ENCODE results near the gene FTL. TPM values are rescaled to one million over a fixed set of nuclear protein-coding genes. Genes with fewer than 3 reads are reported as not detected.
"Not testable (repeated sequence)": the region's sequence is repeated elsewhere in the genome, so short reads cannot be mapped to it uniquely, and the experiment has no call there.

Gene FTL
- total and polyA plus RNA-seq, 4 donors, result 830 to 1,568 (median 1,226) TPM

GRCh38 chr19:48925240-48925843 is 39.8 kb upstream of the FTL start:
- 84% methylated on average over 10 of the region's 11 CpGs for WGBS (ENCODE audit: insufficient coverage)
- DNase-seq (ENCODE audit: low read depth in 4 of 6, low spot score in 6 of 6), result no peak
- Histone ChIP-seq H3K9me3 (ENCODE audit: control insufficient read depth, insufficient read depth, low read length) (no peaks in the 10 kb centered on the region), H3K27ac (ENCODE audit: low read depth, low read length) (no peak overlapping the region), H3K27me3 (ENCODE audit: control insufficient read depth, insufficient read depth, low read length) (no peaks in the 10 kb centered on the region), H3K36me3 (ENCODE audit: control insufficient read depth, insufficient read depth, low read length) (peaks cover 37% of the 10 kb centered on the region), H3K4me3 (ENCODE audit: low read depth, low read length) (no peak overlapping the region), H3K4me1 (ENCODE audit: control insufficient read depth, insufficient read depth, low read length) (peaks cover 5% of the 10 kb centered on the region)

GRCh38 chr19:48925890-48926289 is 39.2 kb upstream of the FTL start:
- H3K9me3 ChIP-seq (ENCODE audit: control insufficient read depth, insufficient read depth, low read length); H3K4me3 ChIP-seq (ENCODE audit: low read depth, low read length): not testable (repeated sequence)
- 70% methylated on average over 3 of the region's 8 CpGs for WGBS (ENCODE audit: insufficient coverage)

GRCh38 chr19:48926909-48927308 is 38.2 kb upstream of the FTL start:
- peak in 3 of 6 donors; percentile 21 to 75 (median 63) for DNase-seq (ENCODE audit: low read depth in 4 of 6, low spot score in 6 of 6)
- H3K27ac ChIP-seq (ENCODE audit: low read depth, low read length), result no peak overlapping the region
- no peaks in the 10 kb centered on the region for H3K9me3 ChIP-seq (ENCODE audit: control insufficient read depth, insufficient read depth, low read length)
- no peak overlapping the region for H3K4me3 ChIP-seq (ENCODE audit: low read depth, low read length)
- peaks cover 5% of the 10 kb centered on the region for H3K4me1 ChIP-seq (ENCODE audit: control insufficient read depth, insufficient read depth, low read length)
- 42% methylated on average over 10 of the region's 10 CpGs for WGBS (ENCODE audit: insufficient coverage)
- H3K27me3 ChIP-seq (ENCODE audit: control insufficient read depth, insufficient read depth, low read length), result no peaks in the 10 kb centered on the region
- H3K36me3 ChIP-seq (ENCODE audit: control insufficient read depth, insufficient read depth, low read length), result peaks cover 21% of the 10 kb centered on the region

More at GRCh38 chr19:48925890-48926289, 39.2 kb upstream of the FTL start:
- H3K27ac ChIP-seq (ENCODE audit: low read depth, low read length); H3K4me1 ChIP-seq (ENCODE audit: control insufficient read depth, insufficient read depth, low read length); DNase-seq (ENCODE audit: low read depth in 4 of 6, low spot score in 6 of 6); H3K27me3 ChIP-seq (ENCODE audit: control insufficient read depth, insufficient read depth, low read length): not testable (repeated sequence)
- peaks cover 32% of the 10 kb centered on the region for H3K36me3 ChIP-seq (ENCODE audit: control insufficient read depth, insufficient read depth, low read length)

GRCh38 chr19:48927692-48928091 is 37.4 kb upstream of the FTL start:
- WGBS (ENCODE audit: insufficient coverage), result 92% methylated on average over 12 of the region's 17 CpGs
- not testable (repeated sequence) for H3K4me3 ChIP-seq (ENCODE audit: low read depth, low read length); H3K9me3 ChIP-seq (ENCODE audit: control insufficient read depth, insufficient read depth, low read length); H3K27ac ChIP-seq (ENCODE audit: low read depth, low read length); H3K27me3 ChIP-seq (ENCODE audit: control insufficient read depth, insufficient read depth, low read length); DNase-seq (ENCODE audit: low read depth in 4 of 6, low spot score in 6 of 6); H3K4me1 ChIP-seq (ENCODE audit: control insufficient read depth, insufficient read depth, low read length)
- H3K36me3 ChIP-seq (ENCODE audit: control insufficient read depth, insufficient read depth, low read length), result peaks cover 14% of the 10 kb centered on the region

GRCh38 chr19:48928164-48929025 is 36.7 kb upstream of the FTL start:
- H3K9me3 ChIP-seq (ENCODE audit: control insufficient read depth, insufficient read depth, low read length), result no peaks in the 10 kb centered on the region
- 97% methylated on average over 3 of the region's 15 CpGs for WGBS (ENCODE audit: insufficient coverage)
- DNase-seq (ENCODE audit: low read depth in 4 of 6, low spot score in 6 of 6), result peak in 1 of 6 donors; percentile 24
- H3K4me3 ChIP-seq (ENCODE audit: low read depth, low read length), result no peak overlapping the region
- H3K36me3 ChIP-seq (ENCODE audit: control insufficient read depth, insufficient read depth, low read length), result peaks cover 6% of the 10 kb centered on the region
- peaks cover 6% of the 10 kb centered on the region for H3K4me1 ChIP-seq (ENCODE audit: control insufficient read depth, insufficient read depth, low read length)
- H3K27ac ChIP-seq (ENCODE audit: low read depth, low read length), result no peak overlapping the region
- peaks cover 5% of the 10 kb centered on the region for H3K27me3 ChIP-seq (ENCODE audit: control insufficient read depth, insufficient read depth, low read length)

GRCh38 chr19:48933382-48933932 is 31.7 kb upstream of the FTL start, which contains the start of gene DHDH:
Gene DHDH (plus strand): TSS chr19:48933699. CDS start chr19:48933722, 23 bp downstream.
- H3K4me3 ChIP-seq (ENCODE audit: low read depth, low read length), result peak within 1 kb of the TSS; percentile 54
- no peaks in the 10 kb centered on the region for H3K9me3 ChIP-seq (ENCODE audit: control insufficient read depth, insufficient read depth, low read length)
- under 1% methylated on average over 35 of the region's 43 CpGs for WGBS (ENCODE audit: insufficient coverage)
- H3K27me3 ChIP-seq (ENCODE audit: control insufficient read depth, insufficient read depth, low read length), result peaks cover 5% of the 10 kb centered on the region
- peaks cover 5% of the 10 kb centered on the region for H3K4me1 ChIP-seq (ENCODE audit: control insufficient read depth, insufficient read depth, low read length)
- no peaks in the 10 kb centered on the region for H3K36me3 ChIP-seq (ENCODE audit: control insufficient read depth, insufficient read depth, low read length)
- peak; percentile 28 to 93 (median 44) for DNase-seq (ENCODE audit: low read depth in 4 of 6, low spot score in 6 of 6)
- no peak within 1 kb of the TSS for H3K27ac ChIP-seq (ENCODE audit: low read depth, low read length)

GRCh38 chr19:48934837-48935236 is 30.3 kb upstream of the FTL start:
- DNase-seq (ENCODE audit: low read depth in 4 of 6, low spot score in 6 of 6), result no peak
- no peak overlapping the region for H3K4me3 ChIP-seq (ENCODE audit: low read depth, low read length)
- no peak overlapping the region for H3K27ac ChIP-seq (ENCODE audit: low read depth, low read length)
- H3K36me3 ChIP-seq (ENCODE audit: control insufficient read depth, insufficient read depth, low read length), result peaks cover 2% of the 10 kb centered on the region
- H3K4me1 ChIP-seq (ENCODE audit: control insufficient read depth, insufficient read depth, low read length), result peaks cover 5% of the 10 kb centered on the region
- WGBS (ENCODE audit: insufficient coverage), result 69% methylated on average over 19 of the region's 19 CpGs
- H3K9me3 ChIP-seq (ENCODE audit: control insufficient read depth, insufficient read depth, low read length), result no peaks in the 10 kb centered on the region
- peaks cover 5% of the 10 kb centered on the region for H3K27me3 ChIP-seq (ENCODE audit: control insufficient read depth, insufficient read depth, low read length)

GRCh38 chr19:48935864-48936263 is 29.2 kb upstream of the FTL start:
- DNase-seq (ENCODE audit: low read depth in 4 of 6, low spot score in 6 of 6), result no peak
- Histone ChIP-seq H3K9me3 (ENCODE audit: control insufficient read depth, insufficient read depth, low read length) (no peaks in the 10 kb centered on the region), H3K36me3 (ENCODE audit: control insufficient read depth, insufficient read depth, low read length) (peaks cover 6% of the 10 kb centered on the region), H3K27ac (ENCODE audit: low read depth, low read length) (no peak overlapping the region), H3K4me3 (ENCODE audit: low read depth, low read length) (no peak overlapping the region), H3K27me3 (ENCODE audit: control insufficient read depth, insufficient read depth, low read length) (peaks cover 5% of the 10 kb centered on the region), H3K4me1 (ENCODE audit: control insufficient read depth, insufficient read depth, low read length) (peaks cover 5% of the 10 kb centered on the region)
- WGBS (ENCODE audit: insufficient coverage), result 95% methylated on average over 14 of the region's 25 CpGs

GRCh38 chr19:48938256-48938655 is 26.9 kb upstream of the FTL start:
- Histone ChIP-seq H3K27me3 (ENCODE audit: control insufficient read depth, insufficient read depth, low read length) (no peaks in the 10 kb centered on the region), H3K4me1 (ENCODE audit: control insufficient read depth, insufficient read depth, low read length) (peaks cover 5% of the 10 kb centered on the region), H3K36me3 (ENCODE audit: control insufficient read depth, insufficient read depth, low read length) (peaks cover 12% of the 10 kb centered on the region), H3K4me3 (ENCODE audit: low read depth, low read length) (no peak overlapping the region), H3K9me3 (ENCODE audit: control insufficient read depth, insufficient read depth, low read length) (no peaks in the 10 kb centered on the region), H3K27ac (ENCODE audit: low read depth, low read length) (no peak overlapping the region)
- 100% methylated on average over 2 of the region's 7 CpGs for WGBS (ENCODE audit: insufficient coverage)
- no peak for DNase-seq (ENCODE audit: low read depth in 4 of 6, low spot score in 6 of 6)
